HepG2 (cell line): Measurements from ENCODE around the gene PLEKHB2. TPM values are rescaled to one million over a fixed set of nuclear protein-coding genes. Genes with fewer than 3 reads are reported as not detected.

ENCODE experiments used
- ATAC-seq: fragments of 200-7000 bp; cut with Tn5 transposase; 3 replicates; pipeline ENCODE4 v1.9.1; 2020; ENCODE audit warnings: mild to moderate bottlenecking, moderate library complexity
- BruUV-seq: library from RNA; stranded (reverse); fragments of 400-500 nt; replicated peaks from 2 replicates; lab custom pipeline; 2021; lab: Mats Ljungman, UMichigan
- CTCF ChIA-PET: fragments of 300-600 bp; formaldehyde crosslinking; extraction: SDS; loops from one replicate; lab custom pipeline; 2021; ENCODE audit warnings: low total read pairs, inconsistent platforms, low intra/inter-chr PET ratio; lab: Yijun Ruan, JAX
- POLR2A ChIA-PET: fragments of 350-600 bp; sonication (Branson Sonifier 250); formaldehyde crosslinking; loops from one replicate; lab custom pipeline; 2020; ENCODE audit warnings: antibody characterized with exemption, inconsistent platforms; lab: Yijun Ruan, JAX
- DNase-seq: peaks from one replicate; pipeline ENCODE4 v3.0.0-alpha.2; 2015; ENCODE audit warnings: low spot score
- FAIRE-seq: peaks from 3 replicates; lab custom pipeline; 2011; peaks lifted over from hg19 to GRCh38; lab: Jason Lieb, UNC
- H2AFZ ChIP-seq: one replicate; pipeline ENCODE4 v1.6.1; 2011; ENCODE audit warnings: low read length, inconsistent platforms
- H3K27ac ChIP-seq: fragments of 300-600 bp; 3 replicates; pipeline ENCODE4 v1.8.0; 2011; ENCODE audit warnings: mixed run types, mild to moderate bottlenecking, mixed read lengths, low read length, inconsistent platforms; ENCODE audit not compliant: insufficient read depth; ENCODE audit errors: extremely low read length
- H3K27me3 ChIP-seq, 2 experiments: fragments of 200-600 bp in 1 of 2; 2 replicates in 1 of 2; 3 replicates in 1 of 2; pipeline versions ENCODE4 v1.6.0 to v1.8.0; 2011; ENCODE audit warnings: low read length in 2 of 2, mild to moderate bottlenecking in 2 of 2, moderate library complexity in 2 of 2, inconsistent platforms in 1 of 2; ENCODE audit not compliant: insufficient read depth in 2 of 2, control insufficient read depth in 1 of 2
- H3K36me3 ChIP-seq, 2 experiments: fragments of 200-600 bp in 1 of 2; replicated peaks in 1 of 2; 2 replicates in 1 of 2; 3 replicates in 1 of 2; pipeline versions ENCODE4 v1.5.1 to v1.8.0; 2011; ENCODE audit warnings: low read length in 2 of 2, inconsistent platforms in 1 of 2; ENCODE audit not compliant: insufficient read depth in 2 of 2, control insufficient read depth in 1 of 2
- H3K4me1 ChIP-seq: 2 replicates; pipeline ENCODE4 v1.5.1; 2012; ENCODE audit warnings: low read length, inconsistent platforms; ENCODE audit not compliant: insufficient read depth
- H3K4me2 ChIP-seq: 2 replicates; pipeline ENCODE4 v1.6.0; 2011; ENCODE audit warnings: low read depth, low read length, inconsistent platforms
- H3K4me3 ChIP-seq, 3 experiments: fragments of 200-600 bp in 1 of 3; sonication (generic), shearing (Covaris generic) in 1 of 3; replicated peaks in 1 of 3; 2 replicates each; pipeline ENCODE4 v1.5.1; 2011 to 2016; ENCODE audit warnings: low read length in 3 of 3, inconsistent platforms in 2 of 3, low read depth in 2 of 3, mild to moderate bottlenecking in 2 of 3, control low read depth in 1 of 3, mixed read lengths in 1 of 3; ENCODE audit not compliant: insufficient read depth in 1 of 3
- H3K79me2 ChIP-seq: one replicate; pipeline ENCODE4 v1.6.1; 2011; ENCODE audit warnings: low read length, inconsistent platforms; ENCODE audit not compliant: insufficient read depth
- H3K9ac ChIP-seq: 2 replicates; pipeline ENCODE4 v1.6.0; 2011; ENCODE audit warnings: mild to moderate bottlenecking, low read depth, low read length, inconsistent platforms; ENCODE audit not compliant: insufficient read depth
- H3K9me3 ChIP-seq: 2 replicates; pipeline ENCODE4 v1.5.1; 2012; ENCODE audit warnings: mild to moderate bottlenecking, low read length
- H4K20me1 ChIP-seq: 2 replicates; pipeline ENCODE4 v1.6.0; 2011; ENCODE audit warnings: inconsistent platforms, mild to moderate bottlenecking, low read length, moderate library complexity; ENCODE audit not compliant: insufficient read depth
- CENPX ChIP-seq: sonication (generic); formaldehyde crosslinking; IDR thresholded peaks from 2 replicates; pipeline ENCODE4 v1.9.0; 2021; ENCODE audit warnings: mild to moderate bottlenecking, missing genetic modification reagents, moderate library complexity
- ISX ChIP-seq: sonication (generic); formaldehyde crosslinking; conservative IDR thresholded peaks from 2 replicates; pipeline ENCODE4 v1.5.0; 2020; ENCODE audit warnings: missing genetic modification reagents
- KLF6 ChIP-seq: IDR thresholded peaks from 2 replicates; pipeline ENCODE4 v1.8.0; 2016; ENCODE audit warnings: missing biosample characterization, missing genetic modification reagents
- NFYC ChIP-seq: IDR thresholded peaks from 2 replicates; pipeline ENCODE4 v1.6.1; 2016; ENCODE audit warnings: missing genetic modification reagents, missing compliant biosample characterization
- SP140L ChIP-seq: sonication (generic); formaldehyde crosslinking; IDR thresholded peaks from 2 replicates; pipeline ENCODE4 v1.4.0; 2020; ENCODE audit warnings: missing genetic modification reagents, borderline replicate concordance
- ZBTB21 ChIP-seq: sonication (generic); formaldehyde crosslinking; IDR thresholded peaks from 2 replicates; pipeline ENCODE4 v1.4.0; 2020; ENCODE audit warnings: missing genetic modification reagents
- ZFX ChIP-seq: sonication (generic); formaldehyde crosslinking; IDR thresholded peaks from 2 replicates; pipeline ENCODE4 v1.4.0; 2020; ENCODE audit warnings: mild to moderate bottlenecking, low read depth, missing genetic modification reagents, moderate library complexity
- ZNF724P ChIP-seq: sonication (generic); formaldehyde crosslinking; IDR thresholded peaks from 2 replicates; pipeline ENCODE4 v1.8.0; 2022; ENCODE audit warnings: missing genetic modification reagents, borderline replicate concordance
- ZNF792 ChIP-seq: IDR thresholded peaks from 2 replicates; pipeline ENCODE4 v1.6.1; 2016
- ZSCAN20 ChIP-seq: sonication (generic); formaldehyde crosslinking; IDR thresholded peaks from 2 replicates; pipeline ENCODE4 v1.4.0; 2020; ENCODE audit warnings: missing genetic modification reagents, mild to moderate bottlenecking, borderline replicate concordance
- WGBS: methylation state at CpG from one replicate; pipeline ENCODE4 v1.1.6; 2017; ENCODE audit warnings: low lambda C conversion rate; 5-methylcytosine and 5-hydroxymethylcytosine counted together
- in situ Hi-C: cut with HindIII; loops from 2 replicates; pipeline ENCODE4 v1.10.0; 2017; ENCODE audit warnings: low pct_unique_long_range_greater_than_20kb; ENCODE audit not compliant: extremely low pct_ligation_motif_present
- intact Hi-C: fragments of 100-400 bp; cut with micrococcal nuclease; formaldehyde crosslinking; loops from one replicate; pipeline ENCODE4 v1.10.0; 2022; ENCODE audit not compliant: unreplicated experiment
- polyA plus RNA-seq, 8 experiments: library from polyadenylated mRNA; depleted of rRNA in 3 of 8; stranded (reverse) in 7 of 8; unstranded in 1 of 8; fragments of >200 nt; fragmentation: Illumina TruSeq in 4 of 8; extraction: Trizol in 4 of 8; gene quantifications; 2 replicates each; pipeline versions ENCODE4 v1.2.1 to v1.2.3, GENCODE V29; 2011 to 2016; ENCODE audit warnings: low read depth in 4 of 8, missing spikeins in 1 of 8, mixed read lengths in 1 of 8; ENCODE audit not compliant: insufficient read depth in 1 of 8
- total RNA-seq, 5 experiments: library from RNA; depleted of rRNA; stranded (reverse); fragments of >200 nt; fragmentation: Illumina TruSeq; extraction: Trizol; gene quantifications; 2 replicates each; pipeline ENCODE4 v1.2.3, GENCODE V29; 2016; ENCODE audit warnings: low read depth in 1 of 5
- TF ChIP-seq, protein P1 (sequence below): sonication (generic); formaldehyde crosslinking; IDR thresholded peaks from 2 replicates; pipeline ENCODE4 v1.5.0; 2020; ENCODE audit warnings: missing genetic modification reagents
- TF ChIP-seq, protein P2 (sequence below): sonication (generic); formaldehyde crosslinking; IDR thresholded peaks from 2 replicates; pipeline ENCODE4 v1.4.0; 2020; ENCODE audit warnings: missing genetic modification reagents

The PLEKHB2 gene
- total and polyA plus RNA-seq, 2 of the 13 experiments (the other 11 are each of a cell fraction or from before 2014, with no cell fraction given) = 73.0 to 78.9 TPM

DNA sequence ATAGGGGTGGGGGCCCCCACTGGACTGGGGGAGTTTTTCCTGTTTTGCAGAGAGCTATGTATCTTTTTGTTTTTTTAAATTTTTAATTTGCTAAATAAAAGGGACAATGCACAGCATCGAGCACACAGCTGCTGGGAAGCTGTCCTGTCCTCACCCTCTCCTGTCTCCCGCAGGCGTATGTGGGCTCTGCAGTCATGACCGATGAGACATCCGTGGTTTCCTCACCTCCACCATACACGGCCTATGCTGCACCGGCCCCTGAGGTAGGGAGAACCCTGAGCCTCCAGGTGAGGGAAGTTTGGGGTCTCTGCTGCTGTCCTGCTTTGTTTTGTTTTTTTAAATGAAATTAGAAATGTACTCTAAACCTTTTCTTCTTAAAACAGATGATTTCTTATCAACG is 27.6 kb downstream of the PLEKHB2 start:
- DNase-seq = no peak
- in situ Hi-C loops = no loop called here
- H3K27ac ChIP-seq = no peak overlapping the region
- POLR2A ChIA-PET = no interaction called here
- CTCF ChIA-PET = no interaction called here
- H3K4me3 ChIP-seq = no peak overlapping the region
- ATAC-seq = peak; percentile 50; the same call in 1 of the 3 replicates
- no peaks in the 10 kb centered on the region for H3K9me3 ChIP-seq
- H2AFZ ChIP-seq = no peak overlapping the region
- FAIRE-seq = no peak
- intact Hi-C loops = no loop called here
- BruUV-seq = no TSS peak
- H4K20me1 ChIP-seq = no peaks in the 10 kb centered on the region; the same call in 1 of the 2 replicates
- H3K36me3 ChIP-seq = peaks cover 28 to 58% of the 10 kb centered on the region in 2 experiments; a peak in 4 of 5 replicates
- no peak overlapping the region for H3K9ac ChIP-seq
- H3K4me2 ChIP-seq = no peak overlapping the region
- TF ChIP-seq ZSCAN20 (CRISPR knock-in tag) = no peak
- TF ChIP-seq ZBTB21 (CRISPR knock-in tag) = no peak
- H3K79me2 ChIP-seq = peaks cover 5% of the 10 kb centered on the region
- 93% methylated on average over 8 of the region's 8 CpGs for WGBS
- no peaks in the 10 kb centered on the region for H3K27me3 ChIP-seq
- peaks cover 7% of the 10 kb centered on the region for H3K4me1 ChIP-seq

- BruUV-seq = no TSS peak
- Histone ChIP-seq H3K4me2 (no peak overlapping the region), H4K20me1 (no peaks in the 10 kb centered on the region; the same call in 1 of the 2 replicates), H2AFZ (no peak overlapping the region), H3K27me3 (no peaks in the 10 kb centered on the region), H3K9me3 (no peaks in the 10 kb centered on the region), H3K27ac (no peak overlapping the region), H3K4me3 (no peak overlapping the region), H3K4me1 (no peaks in the 10 kb centered on the region), H3K79me2 (peaks cover 7% of the 10 kb centered on the region), H3K36me3 (peaks cover 28 to 72% of the 10 kb centered on the region in 2 experiments), H3K9ac (no peak overlapping the region)
- DNase-seq (no peak), ATAC-seq (peak; percentile 79), FAIRE-seq (no peak)
- in situ Hi-C loops = loop anchor here (10.0 kb wide), 1 partner anchor 194 kb away; no protein-coding TSS in a partner anchor
- TF ChIP-seq ISX (CRISPR knock-in tag) = no peak
- TF ChIP-seq CENPX (CRISPR knock-in tag) = no peak
- no peak for TF ChIP-seq ZNF792 (CRISPR knock-in tag)
- no peak for TF ChIP-seq KLF6 (CRISPR knock-in tag)
- TF ChIP-seq, protein P1, sequence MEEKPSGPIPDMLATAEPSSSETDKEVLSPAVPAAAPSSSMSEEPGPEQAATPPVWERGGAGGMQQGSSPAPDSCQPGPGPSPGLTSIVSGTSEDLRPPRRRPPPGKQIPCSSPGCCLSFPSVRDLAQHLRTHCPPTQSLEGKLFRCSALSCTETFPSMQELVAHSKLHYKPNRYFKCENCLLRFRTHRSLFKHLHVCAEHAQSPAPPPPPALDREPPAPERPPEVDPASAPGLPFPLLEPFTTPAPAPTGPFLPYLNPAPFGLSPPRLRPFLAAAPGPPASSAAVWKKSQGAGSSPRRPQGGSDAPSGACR (CRISPR knock-in tag) = no peak
- no peak for TF ChIP-seq SP140L
- no peak for TF ChIP-seq ZNF724P (CRISPR knock-in tag)
- no peak for TF ChIP-seq ZFX (CRISPR knock-in tag)
- TF ChIP-seq, protein P2, sequence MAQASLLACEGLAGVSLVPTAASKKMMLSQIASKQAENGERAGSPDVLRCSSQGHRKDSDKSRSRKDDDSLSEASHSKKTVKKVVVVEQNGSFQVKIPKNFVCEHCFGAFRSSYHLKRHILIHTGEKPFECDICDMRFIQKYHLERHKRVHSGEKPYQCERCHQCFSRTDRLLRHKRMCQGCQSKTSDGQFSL (CRISPR knock-in tag) = no peak
- TF ChIP-seq NFYC (CRISPR knock-in tag) = no peak
- POLR2A ChIA-PET = no interaction called here
- CTCF ChIA-PET = no interaction called here
- WGBS = 97% methylated on average over 2 of the region's 2 CpGs
- intact Hi-C loops = no loop called here
Measured at GRCh38 chr2:131140581-131140980, 35.4 kb downstream of the PLEKHB2 start.
